NCI-H345 treated with DMSO at 0.1 percent for 48 hours (cell line): ENCODE results near the gene GABBR2.

Experiments
- DNase-seq: peaks from one replicate; lab custom pipeline; 2025; ENCODE audit not compliant: unreplicated experiment; lab: John Stamatoyannopoulos, UW

GABBR2 gene

DNA sequence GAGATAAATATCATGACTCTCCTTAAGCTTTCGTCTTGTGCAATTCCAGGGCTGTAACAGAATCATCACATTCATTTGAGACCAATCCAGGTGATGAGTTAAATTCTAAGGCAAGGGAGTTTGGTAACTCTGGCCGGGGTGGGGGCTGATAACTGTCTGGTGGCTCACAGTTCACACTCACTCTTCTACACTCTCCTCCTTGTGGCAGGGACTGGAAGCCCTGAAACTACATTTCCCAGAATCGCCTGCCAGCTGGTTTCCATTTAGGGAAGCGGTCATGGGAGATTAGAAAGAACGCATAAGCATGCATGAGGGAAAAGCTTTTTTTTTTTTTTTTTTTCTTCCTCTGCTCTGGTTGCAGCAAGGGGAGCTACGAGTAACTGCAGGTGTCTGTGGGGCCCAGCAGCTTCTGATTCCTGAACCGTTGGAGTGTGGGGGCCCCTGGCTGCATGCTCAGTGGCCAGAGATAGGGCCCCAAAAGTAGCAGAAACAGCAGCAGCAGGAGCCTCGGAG, 298.5 kb downstream of the GABBR2 start:
- no peak for DNase-seq

GRCh38 chr9:98409719-98410118, 299.0 kb downstream of the GABBR2 start:
- DNase-seq, result no peak

- no peak for DNase-seq
Observed at GRCh38 chr9:98406469-98406868, 302.3 kb downstream of the GABBR2 start.

DNA sequence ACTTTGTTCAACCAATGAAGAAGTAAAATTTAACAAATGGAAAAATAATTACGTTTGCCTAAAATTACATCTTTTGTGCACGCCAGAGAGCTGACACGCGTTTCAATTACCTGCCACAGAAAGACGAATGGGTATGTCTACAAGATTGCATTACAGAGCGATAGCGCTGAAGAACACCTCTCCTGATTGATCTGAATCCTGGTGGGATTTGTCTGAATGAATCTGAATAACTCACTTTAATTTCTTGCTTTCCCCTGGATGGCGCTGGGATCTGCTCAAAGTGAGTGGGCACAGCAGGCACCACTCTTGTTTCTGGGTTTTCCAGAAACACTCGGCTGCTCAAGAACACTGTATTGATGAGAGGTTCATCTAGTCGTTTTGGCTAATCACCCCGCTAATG, 304.5 kb downstream of the GABBR2 start:
- no peak for DNase-seq

DNA sequence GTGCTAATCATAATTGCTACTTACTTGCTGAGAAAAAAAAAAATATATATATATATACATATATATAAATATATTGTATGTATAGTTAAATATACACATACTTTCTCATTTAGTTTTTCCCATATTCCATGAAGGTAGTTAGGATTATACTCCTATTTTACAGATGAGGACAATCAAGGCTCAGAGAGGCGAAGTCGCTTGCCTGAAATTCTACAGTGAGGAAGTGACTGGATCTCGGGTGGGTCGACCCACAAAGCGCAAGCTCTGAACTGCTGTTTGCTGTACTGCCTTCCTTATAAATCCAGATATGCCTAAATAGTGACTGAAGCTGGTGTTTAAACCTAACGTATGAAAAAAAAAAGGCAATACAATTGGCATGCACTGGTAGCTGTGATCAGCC, 305.0 kb downstream of the GABBR2 start:
- no peak for DNase-seq

DNA sequence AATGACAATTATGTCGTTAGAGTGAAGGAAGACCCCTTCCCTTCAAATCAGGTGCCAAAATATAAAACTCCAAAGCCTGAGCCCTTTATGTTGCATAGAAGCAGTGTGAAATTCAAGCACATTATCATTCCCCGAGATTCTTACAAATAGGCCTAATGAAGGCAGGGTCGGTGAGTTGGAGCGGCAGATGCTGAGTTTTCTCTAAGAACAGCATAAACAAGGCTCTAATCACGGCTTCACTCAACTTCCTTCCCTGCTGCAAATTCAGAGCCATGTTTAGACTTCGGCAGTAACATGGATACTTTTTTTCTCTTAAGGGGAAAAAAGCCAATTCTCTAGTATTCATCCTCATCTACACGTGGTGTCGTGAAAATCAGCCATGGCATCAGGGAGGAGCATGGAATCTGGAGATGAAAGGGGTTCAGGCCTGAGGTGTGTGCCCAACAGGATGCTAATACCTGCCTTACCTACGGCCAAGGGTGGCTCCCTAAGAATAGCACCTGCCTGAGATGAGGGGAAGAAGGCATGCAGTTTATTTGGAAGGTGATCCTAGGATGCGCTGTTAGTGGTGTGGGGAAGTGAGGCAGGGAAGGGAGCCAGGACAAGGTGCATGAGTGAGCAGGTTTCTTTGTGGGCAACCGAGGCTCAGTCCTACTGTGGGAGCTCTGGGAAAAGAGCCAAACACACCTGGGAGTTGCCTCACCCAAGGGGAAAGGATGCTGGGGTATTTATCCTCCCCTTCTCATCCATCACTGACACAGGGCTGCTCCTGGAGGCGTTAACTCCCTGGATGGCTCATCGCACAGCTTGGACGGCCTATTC, 306.5 kb downstream of the GABBR2 start:
- DNase-seq, result no peak

GRCh38 chr9:98401140-98402018, 307.4 kb downstream of the GABBR2 start:
- DNase-seq, result no peak

GRCh38 chr9:98399950-98400683, 308.6 kb downstream of the GABBR2 start:
- DNase-seq, result no peak

DNA sequence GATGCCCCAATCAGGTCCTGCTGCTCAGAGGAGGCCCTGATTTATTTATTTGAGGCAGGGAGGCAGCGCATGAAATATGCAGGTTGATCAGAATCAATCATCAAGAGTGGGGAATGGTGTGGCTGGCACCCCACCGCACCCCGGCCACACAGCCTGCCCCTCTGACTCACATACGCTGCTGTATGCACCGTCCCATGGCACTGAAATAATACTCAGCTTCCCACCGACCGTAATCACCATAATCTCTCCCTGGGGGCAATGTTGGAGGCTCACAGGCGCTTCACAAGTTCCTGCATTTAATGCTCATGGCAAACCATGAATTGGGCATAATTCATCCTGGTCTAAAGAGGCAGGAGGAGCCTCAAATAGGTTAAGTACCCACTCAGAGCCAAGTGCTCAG, 312.1 kb downstream of the GABBR2 start:
- no peak for DNase-seq

DNA sequence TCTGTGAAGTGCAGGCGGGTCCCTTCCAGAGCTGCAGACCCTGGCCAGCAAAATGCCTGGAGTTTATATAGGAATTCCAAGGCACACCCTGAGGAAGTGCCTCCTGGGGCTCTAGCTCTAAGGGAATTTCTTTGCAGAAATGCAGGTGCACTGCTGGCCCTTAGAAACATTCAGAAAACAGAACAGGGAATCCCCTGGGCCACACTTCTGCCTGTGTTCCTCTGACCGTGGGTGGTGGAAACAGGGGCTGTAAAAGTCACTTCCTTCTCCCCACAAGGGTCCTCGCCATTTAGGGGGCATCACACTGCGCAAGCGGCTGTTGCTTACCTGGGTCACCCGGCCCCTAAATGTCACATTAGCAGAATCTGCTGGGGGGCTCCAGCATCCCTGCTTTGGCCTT, 312.5 kb downstream of the GABBR2 start:
- no peak for DNase-seq

- no peak for DNase-seq
Observed at GRCh38 chr9:98391867-98392266, 316.9 kb downstream of the GABBR2 start.

- no peak for DNase-seq
Observed at GRCh38 chr9:98391406-98391805, 317.3 kb downstream of the GABBR2 start.

DNA sequence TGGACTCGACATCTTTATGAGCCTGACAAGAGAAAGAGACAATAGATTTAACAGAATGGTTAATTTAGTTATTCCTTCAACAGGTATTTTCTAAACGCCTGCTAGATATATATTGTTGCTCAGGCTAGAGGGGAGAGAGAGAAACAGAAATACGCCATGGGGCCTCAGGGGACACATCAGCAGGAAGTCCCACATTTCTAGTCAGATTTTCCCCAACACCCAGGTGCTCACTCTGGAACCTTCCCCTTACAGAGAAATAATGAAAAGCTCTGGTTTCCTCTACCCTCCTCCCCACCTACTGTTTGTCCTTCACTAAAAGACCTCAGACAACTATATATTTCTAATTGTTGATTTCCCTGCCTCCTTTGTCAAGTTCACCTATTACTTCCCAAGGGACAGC, 323.0 kb downstream of the GABBR2 start:
- DNase-seq, result no peak

- no peak for DNase-seq
Observed at GRCh38 chr9:98383758-98384157, 325.0 kb downstream of the GABBR2 start.

DNA sequence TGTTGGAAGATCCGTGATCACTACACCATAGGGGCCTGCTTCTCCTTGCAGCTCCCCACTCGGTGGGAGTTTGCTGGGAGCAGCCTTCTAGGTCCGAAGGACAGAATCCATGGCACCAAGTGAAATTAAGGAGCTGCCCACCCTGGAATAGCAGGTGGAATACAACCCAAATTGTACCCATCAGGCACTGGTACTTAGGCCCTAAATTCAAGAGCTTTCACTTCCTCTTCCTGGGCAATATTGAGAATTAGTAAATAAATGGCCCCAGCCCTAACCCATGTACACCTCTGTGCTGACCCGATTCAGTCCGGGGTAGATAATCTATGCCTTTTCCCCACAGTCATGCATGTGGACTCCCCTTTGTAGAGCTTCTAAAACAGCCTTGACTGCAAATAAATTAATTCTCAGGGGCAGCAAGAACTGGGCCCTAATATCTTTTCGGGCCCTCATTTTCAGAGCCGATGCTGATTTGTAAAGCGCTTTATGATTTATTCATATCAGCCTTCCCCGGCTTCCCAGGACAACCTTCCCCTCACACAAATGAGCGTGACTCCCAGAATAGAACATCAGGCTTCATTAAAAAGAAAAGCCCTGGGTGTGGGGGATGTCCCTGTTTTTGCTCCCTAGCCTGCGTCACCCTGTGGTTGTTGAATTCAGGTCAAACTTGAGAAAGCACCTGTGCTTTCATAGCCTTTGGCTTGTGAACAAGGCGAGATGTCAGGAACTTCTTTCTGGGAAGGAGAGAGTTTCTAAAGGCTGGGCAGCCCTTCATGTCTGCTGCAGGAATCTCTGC, 327.2 kb downstream of the GABBR2 start:
- no peak for DNase-seq

DNA sequence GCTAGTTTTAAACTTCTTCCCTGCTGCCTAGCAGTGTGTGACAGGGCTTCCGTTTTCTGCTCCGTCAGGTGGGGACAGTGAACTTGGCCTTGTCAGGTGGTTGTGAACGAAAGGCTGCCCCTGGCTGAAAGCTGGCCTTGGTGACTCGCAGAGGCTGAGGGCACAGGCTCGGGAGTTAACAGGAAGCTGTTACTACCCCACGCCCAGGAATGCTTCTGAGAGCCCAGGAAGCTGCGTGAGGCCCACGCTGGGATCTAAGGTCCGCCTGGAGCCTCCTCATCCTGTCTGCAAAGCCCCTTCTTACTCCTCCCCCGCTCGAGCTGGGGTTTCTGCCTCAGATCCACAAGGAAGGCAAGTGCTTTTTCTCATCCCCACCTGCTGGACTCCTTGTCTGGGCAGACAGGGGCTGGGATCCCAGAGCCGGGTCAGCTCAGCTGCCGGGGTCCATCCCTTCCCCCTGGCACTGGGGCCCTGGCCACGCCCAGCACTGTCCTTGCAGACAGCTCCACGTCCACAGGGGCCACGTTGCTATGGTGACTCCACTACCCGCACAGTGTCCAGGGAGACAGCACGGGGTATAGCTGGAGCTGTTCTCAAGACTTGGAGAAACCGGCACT, 328.6 kb downstream of the GABBR2 start:
- DNase-seq, result no peak

DNA sequence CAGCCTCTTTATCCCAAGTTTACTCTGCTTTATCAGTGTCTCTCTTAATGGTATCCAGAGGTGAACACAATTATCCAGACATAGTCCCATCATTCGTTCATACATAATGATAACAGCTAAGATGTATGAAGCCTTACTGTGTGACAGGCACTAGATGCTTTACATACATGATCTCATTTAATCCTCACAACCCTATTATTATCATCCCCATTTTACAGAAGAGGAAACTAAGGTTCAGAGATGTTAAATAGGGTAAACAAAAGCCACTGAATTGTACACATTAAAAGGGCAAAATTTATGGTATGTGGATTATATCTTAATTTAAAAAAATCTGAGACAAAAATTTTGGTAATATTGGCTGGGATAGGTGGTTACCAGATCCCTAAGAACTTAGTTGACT, 329.2 kb downstream of the GABBR2 start:
- DNase-seq, result no peak

- no peak for DNase-seq
Observed at GRCh38 chr9:98378794-98379193, 329.9 kb downstream of the GABBR2 start.

DNA sequence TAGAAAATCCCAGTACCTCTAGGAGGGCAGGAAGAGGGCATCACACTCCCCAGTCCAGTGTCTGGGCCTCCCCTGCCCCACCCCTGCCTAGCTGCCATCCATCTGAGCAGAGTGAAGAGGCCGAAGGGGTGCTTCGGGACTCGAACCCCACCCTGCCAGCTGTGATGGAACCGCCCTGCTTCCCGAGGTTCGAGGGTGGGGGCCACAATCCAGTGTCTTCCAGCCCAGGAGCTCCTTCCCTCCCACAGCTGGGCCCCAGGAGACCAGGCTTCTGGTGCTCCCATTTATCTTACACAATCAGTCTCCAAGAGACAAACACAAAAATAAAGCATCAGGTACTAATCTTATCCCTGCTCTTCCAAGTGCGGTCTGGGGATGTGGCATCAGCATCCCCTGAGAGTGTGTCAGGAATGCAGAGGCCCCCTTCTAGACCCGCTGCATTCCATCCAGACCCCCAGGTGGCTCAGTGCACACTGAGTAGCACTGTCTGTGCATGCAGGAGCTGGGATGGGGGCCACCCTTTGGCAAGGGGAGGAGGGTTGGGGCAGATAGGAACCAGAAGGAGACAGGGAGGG, 330.4 kb downstream of the GABBR2 start:
- DNase-seq, result no peak
